ENCODE data around the gene DYSF.

The DYSF gene

DNA sequence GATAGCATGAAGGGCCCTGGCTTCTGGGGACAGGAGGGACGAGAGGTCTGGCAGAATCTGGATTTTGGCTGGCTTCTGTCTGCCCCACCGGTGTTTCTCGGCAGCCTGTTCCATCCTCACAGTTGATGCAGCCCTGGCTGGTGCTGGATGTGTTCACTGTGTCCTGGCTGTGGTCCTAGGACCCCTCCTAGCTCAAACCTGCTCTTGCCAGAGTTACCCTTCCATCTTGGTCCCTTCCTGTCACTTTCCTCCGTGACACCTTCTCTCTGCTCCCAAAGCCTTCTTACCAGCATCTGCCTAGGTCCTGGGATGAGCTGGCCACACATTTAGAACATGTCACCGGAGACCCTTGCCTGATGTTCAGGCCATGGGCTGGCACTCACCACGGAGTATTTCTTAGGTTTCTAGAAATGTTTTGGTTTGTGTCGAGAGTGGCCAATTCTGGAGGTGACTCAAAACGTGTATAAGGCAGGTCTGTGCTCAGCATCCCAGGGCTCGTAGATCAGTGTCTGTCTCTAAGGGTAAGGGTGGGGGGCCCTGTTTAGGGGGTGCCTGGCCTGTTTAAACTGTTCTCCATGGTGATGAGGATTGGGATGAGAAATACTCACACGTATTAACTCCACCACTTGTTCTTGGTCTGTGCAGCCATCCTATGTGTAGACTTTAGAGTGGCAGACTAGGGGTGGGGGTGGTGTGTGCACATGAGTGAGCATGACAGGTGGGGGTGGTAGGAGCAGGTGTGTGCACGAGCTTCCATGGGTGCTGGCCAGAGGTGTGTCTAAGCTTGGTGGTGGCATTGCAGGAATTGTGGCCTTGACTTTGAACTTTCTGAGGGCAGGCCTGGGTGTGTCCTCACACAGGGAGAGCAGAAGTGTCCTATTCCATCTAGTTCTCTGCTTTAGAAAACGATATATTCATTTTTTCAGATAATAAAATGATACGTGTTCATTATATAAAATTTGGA lies 162.7 kb downstream of the DYSF start:
- no peak for DNase-seq (ENCODE audit: low spot score)

DNA sequence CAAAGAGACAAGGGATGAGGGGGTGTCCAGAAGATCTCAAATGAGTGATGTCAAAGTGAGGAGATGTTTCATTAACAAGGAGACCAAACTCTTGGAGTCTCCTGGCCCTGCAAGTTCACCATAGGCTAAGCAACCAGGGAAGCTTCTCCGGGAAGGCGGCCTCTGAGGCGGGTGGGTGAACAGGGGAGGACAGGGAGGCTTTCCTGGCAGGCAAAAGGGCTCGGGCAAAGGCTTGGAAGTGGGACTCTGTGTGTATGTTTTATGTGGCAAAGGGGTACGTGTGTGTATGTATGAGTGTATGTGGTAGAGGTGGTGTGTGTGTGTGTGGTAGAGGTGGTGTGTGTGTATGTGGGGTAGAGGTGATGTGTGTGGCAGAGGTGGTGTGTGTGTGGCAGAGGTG lies 163.9 kb downstream of the DYSF start:
- DNase-seq (ENCODE audit: low spot score), result no peak

DNA sequence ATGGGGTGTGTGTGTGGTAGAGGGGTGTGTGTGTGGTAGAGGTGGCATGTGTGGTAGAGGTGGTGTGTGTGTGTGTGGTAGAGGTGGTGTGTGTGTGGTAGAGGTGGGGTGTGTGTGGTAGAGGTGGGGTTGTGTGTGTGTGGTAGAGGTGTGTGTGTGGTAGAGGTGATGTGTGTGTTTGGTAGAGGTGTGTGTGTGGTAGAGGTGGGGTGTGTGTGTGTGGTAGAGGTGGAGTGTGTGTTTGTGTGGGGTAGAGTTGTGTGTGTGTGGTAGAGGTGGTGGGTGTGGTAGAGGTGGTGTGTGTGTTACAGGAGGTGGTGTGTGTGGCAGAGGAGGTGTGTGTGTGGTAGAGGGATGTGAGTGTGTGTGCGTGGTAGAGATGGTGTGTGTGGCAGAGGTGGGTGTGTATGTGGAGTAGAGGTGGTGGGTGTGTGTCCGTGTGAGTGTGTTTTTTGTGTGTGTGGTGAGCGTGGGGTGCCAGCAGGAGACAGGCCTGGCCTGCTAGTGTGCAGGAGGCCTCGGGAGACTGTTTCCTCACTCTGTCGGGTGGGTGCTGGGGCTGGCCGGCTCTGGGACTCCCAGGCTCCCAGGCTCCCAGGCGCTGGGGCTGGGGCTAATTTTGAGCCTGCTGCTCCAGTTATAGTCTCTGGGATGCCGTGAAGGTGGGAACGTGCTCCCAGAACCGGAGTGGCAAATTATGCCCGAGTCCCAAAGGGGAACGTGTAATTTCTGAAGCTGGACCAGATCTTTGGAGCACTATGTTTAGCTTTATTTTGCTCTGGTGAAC lies 165.2 kb downstream of the DYSF start:
- no peak for DNase-seq (ENCODE audit: low spot score)

DNA sequence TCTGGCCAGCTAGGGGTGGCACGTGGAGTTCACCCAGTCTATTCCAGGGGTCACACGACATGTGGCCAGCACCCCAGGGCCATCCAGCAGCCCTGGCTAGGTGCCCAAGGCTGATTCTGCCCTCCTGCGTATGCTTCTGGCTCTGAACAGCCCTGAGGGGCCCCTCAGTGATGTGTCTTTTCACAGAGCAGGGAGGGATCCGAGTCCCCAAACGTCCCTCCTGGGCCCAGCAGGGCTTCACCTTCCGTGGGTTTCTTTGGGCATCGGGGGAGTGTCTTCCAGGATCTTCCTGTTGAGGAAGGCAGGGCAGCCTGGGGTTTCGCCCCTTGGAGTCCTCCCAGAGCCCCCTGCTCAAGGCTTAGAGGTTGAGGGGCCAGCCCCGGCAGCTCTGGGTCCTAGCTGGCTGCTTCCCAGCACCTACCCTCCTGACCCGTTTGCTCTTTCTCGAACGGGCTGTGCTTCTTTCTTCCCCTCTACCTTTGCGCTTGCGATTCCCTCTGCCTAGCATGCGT lies 165.9 kb downstream of the DYSF start:
- no peak for DNase-seq (ENCODE audit: low spot score)

DNA sequence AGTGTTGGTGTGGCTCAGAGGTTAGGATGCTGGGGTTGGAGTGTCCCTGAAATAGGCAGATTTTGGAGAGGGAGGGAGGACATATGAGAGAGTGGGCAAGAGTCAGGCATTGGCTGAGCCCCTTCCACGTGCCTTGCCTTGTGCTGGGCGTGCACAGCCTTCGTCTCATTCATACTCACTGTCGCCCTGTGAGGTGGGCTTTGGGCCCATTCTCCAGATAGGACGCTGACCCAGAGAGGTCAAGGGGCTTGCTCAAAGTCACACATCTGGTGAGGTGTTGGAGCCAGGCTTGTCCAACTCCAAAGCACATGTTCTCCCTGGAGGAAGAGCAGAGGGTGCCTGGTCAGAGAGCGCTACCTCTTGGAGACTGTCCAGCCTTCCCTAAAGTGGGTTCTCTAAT lies 166.8 kb downstream of the DYSF start:
- DNase-seq (ENCODE audit: low spot score), result no peak

DNA sequence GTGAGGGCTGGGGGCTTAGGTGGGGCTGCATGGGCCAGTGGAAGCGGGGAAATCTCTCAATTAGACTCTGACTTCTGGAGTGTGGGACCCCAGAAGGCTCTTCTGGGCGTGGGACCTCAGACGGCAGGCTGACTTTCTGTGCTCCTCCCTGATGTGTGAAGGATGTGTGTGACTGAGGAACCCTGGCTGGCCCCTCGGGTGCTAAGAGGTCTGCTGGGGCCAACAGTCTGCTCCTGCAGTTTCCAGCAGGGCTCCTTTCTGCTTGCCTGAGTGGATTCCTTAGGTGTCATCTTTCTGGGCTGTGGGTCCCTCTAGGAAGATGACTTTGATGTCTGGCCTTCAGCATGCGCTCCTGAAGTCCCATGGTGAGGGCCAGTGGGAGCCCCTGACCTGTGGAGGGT lies 167.5 kb downstream of the DYSF start:
- DNase-seq (ENCODE audit: low spot score), result no peak

DNA sequence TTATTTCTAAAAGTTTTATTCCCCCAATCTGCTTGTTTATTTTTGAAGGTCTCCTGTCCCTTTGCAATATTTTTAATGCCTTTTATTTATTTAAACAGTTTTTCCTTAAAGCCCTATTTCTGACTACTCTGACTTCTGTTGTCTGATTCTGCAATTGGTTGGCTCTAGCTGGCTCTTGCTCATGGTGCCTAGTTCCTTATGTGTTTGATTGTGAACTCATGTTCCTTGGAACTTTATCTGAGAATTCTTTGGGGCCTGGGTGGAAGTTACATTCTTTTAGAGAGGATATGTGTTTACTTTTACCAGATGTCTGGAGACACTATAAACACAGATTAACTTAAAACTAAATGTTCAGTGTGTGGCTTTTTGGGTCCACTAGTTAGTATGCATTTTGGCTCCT lies 175.9 kb downstream of the DYSF start:
- DNase-seq (ENCODE audit: low spot score), result no peak

DNA sequence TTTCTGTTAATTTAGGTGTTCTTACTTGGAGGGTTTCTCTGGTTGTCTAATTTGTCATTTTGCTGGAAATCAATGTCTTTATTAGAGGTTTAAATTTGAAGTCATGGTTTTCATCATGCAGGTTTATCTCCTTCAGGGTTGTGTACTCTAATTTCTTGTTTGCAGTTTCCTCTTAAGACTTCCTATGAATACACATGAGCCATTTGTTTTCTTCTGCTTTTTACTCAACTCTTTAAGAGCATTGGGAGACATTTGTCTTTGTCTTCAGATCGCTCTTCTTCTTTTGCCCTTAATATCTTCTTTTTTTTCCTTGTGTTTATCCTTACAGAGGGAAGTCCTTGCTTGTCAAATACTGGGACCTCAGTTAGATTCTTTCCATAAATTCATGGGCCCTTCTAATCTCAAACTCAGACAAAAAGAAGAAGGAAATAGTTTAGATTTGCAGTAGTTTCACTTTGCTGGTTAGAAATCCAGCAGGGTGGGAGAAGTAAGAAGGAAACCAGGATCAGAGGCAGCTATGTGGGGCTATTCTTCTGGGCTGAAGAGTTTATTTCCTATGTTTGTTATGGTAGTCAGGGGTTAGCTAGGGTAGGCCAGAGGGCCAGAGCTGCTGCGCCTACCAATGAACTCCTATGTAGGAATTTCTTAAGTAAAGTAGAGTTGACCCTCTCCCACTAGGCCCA lies 176.6 kb downstream of the DYSF start:
- no peak for DNase-seq (ENCODE audit: low spot score)

DNA sequence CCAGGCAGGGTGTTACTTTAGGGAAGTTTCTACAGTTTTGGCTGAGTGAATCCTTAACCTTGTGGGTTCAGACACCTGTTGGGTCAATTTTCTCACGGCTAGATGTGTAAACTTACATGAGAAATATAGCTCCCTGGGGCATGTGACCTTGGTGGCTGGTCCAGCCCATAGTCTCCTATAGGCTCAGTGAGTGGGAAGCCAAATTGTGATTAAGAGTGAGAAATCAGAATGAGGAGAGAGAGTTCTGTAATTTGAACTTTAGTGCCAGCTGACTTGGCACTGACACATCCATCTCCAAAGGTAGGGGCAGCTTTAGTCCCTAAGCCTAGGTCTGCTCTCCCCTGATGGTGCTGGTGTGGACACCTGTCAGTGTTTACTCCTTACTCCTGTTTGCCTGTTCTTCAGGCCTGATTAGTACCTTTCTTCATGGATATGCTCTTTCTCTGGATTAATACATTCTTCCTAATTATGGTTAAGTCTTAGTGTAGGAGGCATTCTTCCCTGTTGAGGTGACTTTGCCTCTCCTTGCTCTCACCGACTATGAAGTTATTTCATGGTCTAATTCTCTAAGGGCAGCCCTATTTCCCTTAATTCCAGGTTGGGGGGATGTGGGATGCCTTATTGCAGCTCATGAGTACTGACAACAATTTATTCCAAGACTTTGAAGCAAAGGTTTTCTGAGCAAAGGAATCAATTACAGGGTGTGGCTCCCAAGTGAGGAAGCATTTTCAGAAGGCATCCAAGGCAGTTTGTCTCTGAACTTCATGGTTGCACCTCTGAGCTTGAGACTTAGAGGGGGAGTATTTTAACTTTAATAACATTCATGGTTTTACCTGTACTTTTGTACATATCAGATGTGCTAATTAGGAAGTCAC lies 177.3 kb downstream of the DYSF start:
- DNase-seq (ENCODE audit: low spot score), result no peak

DNA sequence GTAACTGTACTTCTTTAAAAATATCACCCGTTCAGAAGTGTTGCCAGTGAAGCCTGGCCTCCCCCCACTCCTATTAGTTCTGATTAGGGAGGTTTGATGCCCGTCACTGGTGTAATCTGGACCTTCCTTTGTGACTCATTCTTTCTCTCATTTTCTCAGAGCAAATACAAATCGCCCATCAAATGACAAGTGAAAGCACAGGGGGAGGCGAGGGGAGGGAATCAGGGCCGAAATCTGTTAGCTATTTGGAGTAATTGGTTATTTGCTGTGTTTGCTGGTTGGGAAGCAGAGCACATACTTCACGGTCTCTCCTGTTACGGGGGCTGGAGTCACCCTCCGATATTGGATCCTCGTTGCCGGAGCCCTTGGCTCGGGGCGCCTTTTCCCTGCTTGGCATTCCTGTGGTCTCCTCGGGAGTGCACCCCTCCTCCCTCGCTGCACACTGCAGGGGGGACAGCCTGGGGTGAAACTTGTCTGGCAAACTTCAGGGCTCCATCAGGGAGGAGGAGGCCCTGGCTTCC lies 178.1 kb downstream of the DYSF start:
- no peak for DNase-seq (ENCODE audit: low spot score)

DNA sequence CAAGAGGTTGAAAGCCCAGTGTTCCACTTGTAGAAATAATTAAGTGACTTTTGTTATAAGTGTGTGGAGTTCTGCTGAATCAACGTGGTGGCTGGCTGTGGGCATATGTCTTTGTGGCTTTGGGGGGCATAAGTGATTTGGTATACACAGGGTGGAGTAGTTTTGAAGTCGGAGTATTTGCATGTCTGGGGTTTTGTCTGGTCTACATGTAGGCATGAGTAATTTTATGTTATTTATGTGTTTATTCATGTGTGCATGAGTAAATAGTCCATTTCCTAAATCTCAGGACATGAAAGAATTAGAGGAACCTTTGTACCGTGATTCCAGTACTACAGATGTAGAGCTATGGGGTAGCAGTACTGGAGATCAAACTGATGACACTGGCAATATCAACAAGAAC lies 179.7 kb downstream of the DYSF start:
- DNase-seq (ENCODE audit: low spot score), result no peak

DNA sequence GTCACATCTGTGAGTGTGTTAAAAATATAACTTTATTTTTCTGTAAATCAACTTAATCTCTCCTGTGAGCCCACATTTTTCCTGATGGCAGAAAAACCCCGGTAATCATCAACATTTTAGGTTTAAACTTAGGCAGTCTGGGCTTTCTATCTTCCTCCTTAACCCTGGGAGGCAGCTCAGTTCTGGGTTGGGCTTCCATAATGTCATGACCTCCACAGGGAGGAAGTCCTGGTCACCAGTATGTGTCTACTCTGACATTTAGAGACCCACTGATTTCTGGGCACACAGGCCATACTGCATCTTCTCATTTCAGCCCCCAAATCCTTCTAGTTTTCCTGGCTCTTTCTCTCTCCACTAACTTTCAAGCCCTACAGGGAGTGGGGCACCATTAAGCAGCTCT lies 181.2 kb downstream of the DYSF start:
- no peak for DNase-seq (ENCODE audit: low spot score)

DNA sequence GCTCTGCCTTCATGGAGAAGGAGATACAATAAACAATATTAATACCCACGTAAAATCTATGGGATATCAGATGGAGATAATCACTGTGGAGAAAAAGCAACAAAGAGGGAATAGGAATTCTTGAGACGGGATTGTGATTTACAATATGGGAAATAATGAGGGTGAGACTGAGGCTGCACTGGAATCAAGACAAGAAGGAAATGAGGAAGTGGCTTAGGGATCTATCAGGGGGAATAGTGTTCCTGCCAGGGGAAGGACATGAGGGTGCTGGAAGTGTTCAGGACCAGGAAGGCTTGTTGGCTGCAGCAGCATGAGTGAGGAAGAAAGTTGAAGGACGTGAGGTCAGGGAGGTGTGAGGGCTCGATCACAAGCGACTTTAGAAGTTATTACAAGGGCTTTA lies 182.4 kb downstream of the DYSF start:
- no peak for DNase-seq (ENCODE audit: low spot score)

DNA sequence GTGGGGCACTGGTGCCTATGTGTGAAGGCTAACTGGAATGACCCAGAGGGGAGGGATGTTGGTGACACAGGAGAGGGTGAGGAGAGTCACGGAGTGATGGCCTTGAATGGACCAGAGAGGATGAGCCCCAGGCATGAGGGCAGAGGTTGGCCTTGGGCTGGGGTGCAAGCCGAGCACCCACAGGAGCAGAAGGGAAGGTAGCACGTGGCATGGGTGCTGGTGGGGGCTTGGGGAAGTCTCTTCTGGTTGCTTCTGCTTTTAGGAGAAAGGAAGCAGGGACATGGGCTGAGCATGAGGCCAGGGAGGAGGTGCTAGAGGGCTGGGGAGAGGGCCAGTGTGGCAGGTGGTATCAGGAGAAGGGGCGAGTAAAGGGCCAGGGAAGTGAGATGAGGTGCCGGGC lies 183.8 kb downstream of the DYSF start:
- no peak for DNase-seq (ENCODE audit: low spot score)

DNA sequence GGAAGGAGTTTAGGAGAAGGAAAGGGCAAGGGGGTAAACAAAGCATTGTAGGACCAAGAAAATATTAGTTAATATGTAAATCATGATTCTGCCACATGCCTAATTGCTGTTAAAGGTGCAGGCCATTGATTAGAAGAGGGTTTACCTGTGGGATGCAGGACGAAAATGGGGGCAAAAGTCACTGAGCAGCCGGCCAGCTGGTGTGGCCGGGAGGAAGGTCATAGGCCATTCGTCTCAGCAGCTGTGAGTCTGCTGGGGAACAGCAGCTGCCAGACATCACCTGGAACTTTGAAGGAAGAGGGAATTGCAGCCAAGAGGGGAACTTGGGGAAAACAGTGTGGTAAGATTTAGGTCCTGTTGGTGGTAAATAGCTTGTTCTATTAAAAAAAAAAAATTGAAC lies 184.4 kb downstream of the DYSF start:
- no peak for DNase-seq (ENCODE audit: low spot score)

DNA sequence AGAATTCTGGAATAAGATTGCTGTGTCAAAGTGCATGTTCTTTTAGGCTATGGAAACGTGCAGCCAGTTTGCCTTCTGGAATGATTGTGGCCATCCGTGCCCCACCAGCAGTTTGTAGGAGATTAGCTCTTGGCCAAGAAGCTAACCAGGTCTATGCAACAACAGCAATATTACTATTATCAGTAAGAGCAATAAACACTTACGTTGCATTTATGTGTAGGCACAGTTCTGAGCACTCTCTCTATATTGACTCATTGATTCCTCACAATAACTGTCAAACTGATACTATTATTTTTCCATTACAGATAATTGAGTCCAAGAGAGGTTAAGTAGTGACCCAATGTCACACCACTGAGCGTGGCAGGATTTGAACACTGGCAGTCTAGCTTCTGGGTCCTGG lies 186.4 kb downstream of the DYSF start:
- no peak for DNase-seq (ENCODE audit: low spot score)

DNA sequence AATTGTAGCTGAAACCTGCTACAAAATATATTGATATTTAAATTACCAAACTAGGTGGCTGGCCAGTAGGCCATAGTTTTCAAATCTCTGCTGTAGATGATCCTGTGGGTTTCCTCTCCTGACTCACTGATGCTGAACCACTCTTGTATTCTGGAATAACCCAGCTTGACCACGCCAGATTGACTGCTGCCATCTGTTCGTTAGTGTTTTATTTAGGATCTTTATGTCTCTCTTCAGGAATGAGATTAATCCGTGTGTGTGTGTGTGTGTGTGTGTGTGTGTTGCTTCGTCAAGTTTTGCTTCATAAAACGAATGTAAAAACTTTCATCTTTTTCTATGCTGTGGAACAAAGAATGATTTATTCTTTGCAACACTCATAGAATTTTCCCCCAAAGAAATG lies 187.1 kb downstream of the DYSF start:
- no peak for DNase-seq (ENCODE audit: low spot score)

DNA sequence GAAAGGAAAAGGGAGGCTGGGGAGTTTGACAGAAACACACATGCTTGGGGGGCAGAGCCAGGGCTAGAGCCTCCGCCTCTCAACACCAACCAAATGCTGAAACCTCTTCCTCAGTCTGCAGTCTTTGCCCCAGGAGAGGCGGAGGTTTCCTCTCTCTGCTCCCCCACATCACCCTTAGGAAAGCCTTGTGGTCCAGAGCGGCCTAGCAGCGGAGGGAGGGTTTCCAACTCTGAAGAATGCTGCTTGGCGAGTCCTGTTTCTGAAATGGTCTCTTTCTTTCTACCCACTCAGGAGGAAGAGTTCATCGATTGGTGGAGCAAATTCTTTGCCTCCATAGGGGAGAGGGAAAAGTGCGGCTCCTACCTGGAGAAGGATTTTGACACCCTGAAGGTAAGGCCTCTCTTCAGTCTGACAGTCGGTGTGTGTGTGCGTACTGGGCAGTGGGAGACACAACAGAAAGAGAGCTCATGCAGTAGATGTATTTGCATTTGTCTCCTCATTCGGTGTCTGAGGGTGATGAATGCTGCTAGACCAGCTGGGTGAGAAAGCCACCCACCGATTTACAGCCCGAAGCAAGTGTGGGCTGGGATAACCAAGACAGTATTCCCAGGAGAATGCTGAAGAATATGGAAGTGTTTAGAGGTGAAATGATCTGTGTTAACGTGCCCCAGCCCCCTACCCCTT lies 190.5 kb downstream of the DYSF start:
- DNase-seq (ENCODE audit: low spot score), result no peak

DNA sequence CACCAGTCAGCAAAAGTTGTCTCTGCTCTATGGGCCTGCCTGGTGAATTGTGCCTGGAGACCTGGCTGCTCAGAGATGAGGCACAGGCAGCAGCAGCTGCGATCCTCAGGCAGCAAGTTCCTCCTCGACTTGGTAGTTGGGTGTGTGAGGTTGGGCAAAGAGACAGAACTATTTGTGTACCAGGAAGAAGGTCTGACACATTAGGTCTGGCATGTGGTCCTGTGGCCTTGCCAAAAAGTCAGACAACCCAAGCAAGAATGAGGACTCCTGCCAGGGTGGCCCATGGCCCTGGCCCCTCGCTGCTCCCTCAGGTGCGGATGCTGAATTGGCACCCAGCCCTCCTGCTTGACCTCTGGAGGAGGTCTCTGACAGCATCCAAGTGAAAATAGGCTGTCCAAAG lies 192.7 kb downstream of the DYSF start:
- DNase-seq (ENCODE audit: low spot score), result no peak

DNA sequence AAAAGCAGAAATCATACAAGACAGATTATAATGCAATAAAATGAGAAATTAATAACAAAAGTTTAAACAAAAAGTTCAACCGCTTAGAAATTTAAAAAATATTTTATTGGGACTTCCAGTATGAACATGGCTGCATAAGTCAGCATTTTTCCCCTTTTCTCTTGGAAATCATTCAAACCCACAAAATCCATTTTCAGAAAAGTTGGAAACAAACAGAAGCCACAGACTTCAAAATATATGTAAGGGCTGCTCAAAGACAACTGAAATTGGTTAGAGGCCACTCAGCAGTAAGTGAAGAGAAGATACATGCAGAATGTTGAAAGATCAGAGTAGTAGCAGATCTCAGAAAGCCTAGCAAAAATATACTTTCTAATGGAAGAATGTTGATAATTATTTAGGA lies 194.0 kb downstream of the DYSF start:
- no peak for DNase-seq (ENCODE audit: low spot score)

DNA sequence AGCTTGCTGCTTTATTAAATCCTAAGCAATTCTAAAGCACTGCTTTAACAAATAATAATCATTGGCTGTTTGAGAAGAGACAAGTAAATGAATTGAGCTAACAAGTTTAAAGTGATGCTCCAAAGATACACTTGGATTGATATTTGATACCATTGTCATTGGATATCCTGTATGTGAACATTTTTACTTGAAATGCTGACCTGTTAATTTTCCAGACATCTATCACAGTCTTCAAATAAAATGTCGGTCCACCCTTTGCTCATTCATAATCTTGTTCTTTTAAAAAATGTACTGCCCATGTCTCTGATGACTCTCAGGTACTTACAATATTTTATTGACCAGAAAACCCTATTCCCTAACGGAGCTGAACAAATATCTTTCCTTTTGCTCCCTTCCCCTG lies 202.1 kb downstream of the DYSF start:
- no peak for DNase-seq (ENCODE audit: low spot score)
